OCI-LY3 (cell line): ENCODE results near the gene LSM12.

Experiments used
- H2AFZ ChIP-seq: fragments of 200-600, 300-600 bp; shearing (Covaris generic); 2 replicates; pipeline ENCODE4 v1.6.0; 2014; ENCODE audit warnings: antibody characterized with exemption, low read depth, low read length
- H3K27ac ChIP-seq: fragments of 200-600, 300-600 bp; sonication (generic); 2 replicates; pipeline ENCODE4 v1.5.1; 2014; ENCODE audit warnings: mild to moderate bottlenecking, low read length, moderate library complexity, mixed read lengths
- H3K27me3 ChIP-seq: fragments of 200-600, 300-600 bp; sonication (generic); 2 replicates; pipeline ENCODE4 v1.6.1; 2014; ENCODE audit warnings: low read depth, low read length, mixed read lengths
- H3K36me3 ChIP-seq: fragments of 200-600, 300-600 bp; sonication (generic); replicated peaks from 2 replicates; pipeline ENCODE3; 2014; ENCODE audit warnings: low read depth, low read length, mixed read lengths
- H3K4me1 ChIP-seq: fragments of 300-600, 200-600 bp; sonication (generic); 2 replicates; pipeline ENCODE4 v1.6.1; 2014; ENCODE audit warnings: low read length, mixed read lengths
- H3K4me2 ChIP-seq: fragments of 200-600, 300-600 bp; sonication (generic); 2 replicates; pipeline ENCODE4 v1.6.1; 2014; ENCODE audit warnings: low read length, mixed read lengths
- H3K4me3 ChIP-seq: fragments of 300-600, 200-600 bp; sonication (generic); 2 replicates; pipeline ENCODE4 v1.5.1; 2014; ENCODE audit warnings: antibody characterized with exemption, mild to moderate bottlenecking, low read length, moderate library complexity
- H3K79me2 ChIP-seq: fragments of 300-600, 200-600 bp; shearing (Covaris generic); 2 replicates; pipeline ENCODE4 v1.6.1; 2014; ENCODE audit warnings: mild to moderate bottlenecking, low read length, mixed read lengths
- H3K9ac ChIP-seq: fragments of 300-600, 200-600 bp; shearing (Covaris generic); 2 replicates; pipeline ENCODE4 v1.6.0; 2014; ENCODE audit warnings: mild to moderate bottlenecking, low read length, moderate library complexity
- H3K9me3 ChIP-seq: fragments of 200-600, 300-600 bp; shearing (Covaris generic); 2 replicates; pipeline ENCODE4 v1.6.1; 2014; ENCODE audit warnings: low read length, mixed read lengths; ENCODE audit not compliant: insufficient read depth
- H4K20me1 ChIP-seq: fragments of 200-600, 300-600 bp; sonication (generic); 2 replicates; pipeline ENCODE4 v1.6.1; 2016; ENCODE audit warnings: low read length, mixed read lengths; ENCODE audit not compliant: insufficient read depth
- CTCF ChIP-seq: fragments of 200-600, 300-600 bp; sonication (generic); IDR thresholded peaks from 2 replicates; pipeline ENCODE4 v1.5.1; 2014; ENCODE audit warnings: antibody characterized with exemption, low read length, low read depth
- EZH2phosphoT487 ChIP-seq: fragments of 200-600 bp; shearing (Covaris generic); IDR thresholded peaks from 2 replicates; pipeline ENCODE4 v1.6.1; 2018; ENCODE audit warnings: antibody characterized with exemption, mixed run types, low read depth

The LSM12 gene

DNA sequence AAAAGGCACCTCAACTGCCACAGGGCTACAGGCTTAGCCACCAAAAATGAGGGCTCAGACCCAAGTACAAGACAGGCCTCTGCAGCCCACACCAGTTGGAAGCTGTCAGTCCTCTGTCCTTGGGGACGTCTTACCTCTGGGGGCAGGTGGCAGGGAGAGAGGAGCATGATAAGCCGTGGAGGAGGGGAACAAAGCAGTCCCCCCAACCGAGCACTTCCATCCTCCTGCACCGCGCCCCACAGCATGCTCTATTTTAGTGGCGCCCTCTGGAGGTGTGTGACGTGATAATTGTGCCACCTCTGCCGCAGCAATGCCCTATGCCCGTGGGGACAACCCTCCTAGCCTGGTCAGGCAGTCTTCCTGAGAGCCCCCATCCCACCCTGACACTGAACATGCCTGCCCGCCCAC is 17.7 kb upstream of the LSM12 start:
- Histone ChIP-seq H3K4me2 (no peak overlapping the region), H3K27ac (no peak overlapping the region)

GRCh38 chr17:44083250-44083849 is 16.9 kb upstream of the LSM12 start:
- TF ChIP-seq CTCF (peak; percentile 21; the same call in 1 of the 2 replicates), EZH2phosphoT487 (no peak)
- H3K4me3 ChIP-seq: no peak overlapping the region
- H3K9me3 ChIP-seq: no peaks in the 10 kb centered on the region
- no peaks in the 10 kb centered on the region for H3K27me3 ChIP-seq
- H3K4me2 ChIP-seq: no peak overlapping the region
- peaks cover 11% of the 10 kb centered on the region for H3K36me3 ChIP-seq
- H3K9ac ChIP-seq: no peak overlapping the region
- H3K27ac ChIP-seq: no peak overlapping the region
- H2AFZ ChIP-seq: no peak overlapping the region
- peaks cover 7% of the 10 kb centered on the region; the same call in 1 of the 2 replicates for H3K4me1 ChIP-seq
- no peaks in the 10 kb centered on the region for H3K79me2 ChIP-seq
- H4K20me1 ChIP-seq: no peaks in the 10 kb centered on the region

More for the DNA sequence above, 17.7 kb upstream of the LSM12 start:
- Histone ChIP-seq H3K36me3 (peaks cover 4% of the 10 kb centered on the region), H3K79me2 (no peaks in the 10 kb centered on the region), H3K4me3 (no peak overlapping the region), H2AFZ (no peak overlapping the region), H3K4me1 (peaks cover 7% of the 10 kb centered on the region; the same call in 1 of the 2 replicates), H3K9ac (no peak overlapping the region), H3K9me3 (no peaks in the 10 kb centered on the region), H3K27me3 (no peaks in the 10 kb centered on the region), H4K20me1 (no peaks in the 10 kb centered on the region)
- no peak for TF ChIP-seq EZH2phosphoT487
- peak; percentile 42 for TF ChIP-seq CTCF

DNA sequence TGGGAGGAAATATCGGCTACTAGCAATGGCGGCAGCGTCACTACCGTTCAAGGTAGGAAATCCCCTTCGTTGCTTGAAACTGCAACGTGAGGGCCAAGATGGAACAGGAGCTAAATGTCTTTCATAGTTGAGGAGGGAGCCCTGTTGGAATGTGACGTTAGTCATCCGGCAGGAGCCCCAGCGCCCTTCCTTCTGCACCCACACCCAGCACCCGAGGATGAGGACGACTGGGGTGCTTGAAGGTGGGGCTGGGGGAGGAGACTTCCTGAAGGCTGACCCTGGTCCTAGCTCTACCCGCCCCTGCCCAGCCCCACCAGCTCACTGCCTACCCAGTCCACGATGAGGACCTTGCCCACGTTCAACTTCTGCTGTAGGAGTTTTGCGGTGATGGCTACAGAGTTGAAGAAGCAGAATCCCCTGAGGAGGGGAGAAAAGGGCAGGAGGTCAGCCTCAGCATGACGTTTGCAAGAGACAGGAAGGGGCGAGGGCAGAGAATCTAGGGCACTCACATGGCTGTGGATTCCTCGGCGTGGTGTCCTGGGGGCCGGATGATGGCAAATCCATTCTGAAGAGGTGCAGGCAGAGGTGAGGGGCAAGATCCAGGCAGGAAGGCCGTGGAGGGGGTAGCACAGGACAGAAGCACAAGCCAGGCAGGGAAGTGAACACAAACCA is 15.9 kb upstream of the LSM12 start:
- Histone ChIP-seq H3K4me3 (no peak overlapping the region), H3K9me3 (no peaks in the 10 kb centered on the region), H3K36me3 (peaks cover 13% of the 10 kb centered on the region), H3K4me2 (no peak overlapping the region), H3K27me3 (no peaks in the 10 kb centered on the region), H3K9ac (no peak overlapping the region), H3K4me1 (peaks cover 7% of the 10 kb centered on the region; the same call in 1 of the 2 replicates), H3K79me2 (no peaks in the 10 kb centered on the region), H3K27ac (no peak overlapping the region), H4K20me1 (no peaks in the 10 kb centered on the region), H2AFZ (no peak overlapping the region)
- no peak for TF ChIP-seq CTCF
- no peak for TF ChIP-seq EZH2phosphoT487

GRCh38 chr17:44081681-44082080 is 15.2 kb upstream of the LSM12 start:
- Histone ChIP-seq H3K27ac (no peak overlapping the region), H3K4me3 (no peak overlapping the region), H3K79me2 (no peaks in the 10 kb centered on the region), H3K4me2 (no peak overlapping the region), H3K27me3 (no peaks in the 10 kb centered on the region), H3K9ac (no peak overlapping the region), H2AFZ (no peak overlapping the region), H3K4me1 (peaks cover 7% of the 10 kb centered on the region; the same call in 1 of the 2 replicates), H4K20me1 (no peaks in the 10 kb centered on the region), H3K9me3 (no peaks in the 10 kb centered on the region), H3K36me3 (peaks cover 18% of the 10 kb centered on the region)
- no peak for TF ChIP-seq EZH2phosphoT487
- no peak for TF ChIP-seq CTCF
